B cell (primary cell): Measurements from ENCODE around the gene GDF7.

Experiments
- EZH2 ChIP-seq: IDR thresholded peaks from 2 replicates; pipeline ENCODE4 v1.6.1; 2012; ENCODE audit warnings: borderline replicate concordance, low read depth, mild to moderate bottlenecking, moderate library complexity, low read length; ENCODE audit not compliant: insufficient read depth, poor library complexity, severe bottlenecking
- TF ChIP-seq, protein P1 (sequence below): fragments of 200-600 bp; IDR thresholded peaks from one replicate; pipeline ENCODE4 v1.8.0; 2022; ENCODE audit warnings: antibody characterized with exemption, mild to moderate bottlenecking

- no peak for TF ChIP-seq EZH2
- TF ChIP-seq, protein P1, sequence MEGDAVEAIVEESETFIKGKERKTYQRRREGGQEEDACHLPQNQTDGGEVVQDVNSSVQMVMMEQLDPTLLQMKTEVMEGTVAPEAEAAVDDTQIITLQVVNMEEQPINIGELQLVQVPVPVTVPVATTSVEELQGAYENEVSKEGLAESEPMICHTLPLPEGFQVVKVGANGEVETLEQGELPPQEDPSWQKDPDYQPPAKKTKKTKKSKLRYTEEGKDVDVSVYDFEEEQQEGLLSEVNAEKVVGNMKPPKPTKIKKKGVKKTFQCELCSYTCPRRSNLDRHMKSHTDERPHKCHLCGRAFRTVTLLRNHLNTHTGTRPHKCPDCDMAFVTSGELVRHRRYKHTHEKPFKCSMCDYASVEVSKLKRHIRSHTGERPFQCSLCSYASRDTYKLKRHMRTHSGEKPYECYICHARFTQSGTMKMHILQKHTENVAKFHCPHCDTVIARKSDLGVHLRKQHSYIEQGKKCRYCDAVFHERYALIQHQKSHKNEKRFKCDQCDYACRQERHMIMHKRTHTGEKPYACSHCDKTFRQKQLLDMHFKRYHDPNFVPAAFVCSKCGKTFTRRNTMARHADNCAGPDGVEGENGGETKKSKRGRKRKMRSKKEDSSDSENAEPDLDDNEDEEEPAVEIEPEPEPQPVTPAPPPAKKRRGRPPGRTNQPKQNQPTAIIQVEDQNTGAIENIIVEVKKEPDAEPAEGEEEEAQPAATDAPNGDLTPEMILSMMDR = peak; percentile 77
Observed at GRCh38 chr2:20635675-20636584, 31.0 kb upstream of the GDF7 start.
